Measurements from ENCODE around the gene PERM1. TPM values are rescaled to one million over a fixed set of nuclear protein-coding genes. Genes with fewer than 3 reads are reported as not detected.

PERM1 gene
- total RNA-seq, 2 experiments from 2014 or later, result not detected

DNA sequence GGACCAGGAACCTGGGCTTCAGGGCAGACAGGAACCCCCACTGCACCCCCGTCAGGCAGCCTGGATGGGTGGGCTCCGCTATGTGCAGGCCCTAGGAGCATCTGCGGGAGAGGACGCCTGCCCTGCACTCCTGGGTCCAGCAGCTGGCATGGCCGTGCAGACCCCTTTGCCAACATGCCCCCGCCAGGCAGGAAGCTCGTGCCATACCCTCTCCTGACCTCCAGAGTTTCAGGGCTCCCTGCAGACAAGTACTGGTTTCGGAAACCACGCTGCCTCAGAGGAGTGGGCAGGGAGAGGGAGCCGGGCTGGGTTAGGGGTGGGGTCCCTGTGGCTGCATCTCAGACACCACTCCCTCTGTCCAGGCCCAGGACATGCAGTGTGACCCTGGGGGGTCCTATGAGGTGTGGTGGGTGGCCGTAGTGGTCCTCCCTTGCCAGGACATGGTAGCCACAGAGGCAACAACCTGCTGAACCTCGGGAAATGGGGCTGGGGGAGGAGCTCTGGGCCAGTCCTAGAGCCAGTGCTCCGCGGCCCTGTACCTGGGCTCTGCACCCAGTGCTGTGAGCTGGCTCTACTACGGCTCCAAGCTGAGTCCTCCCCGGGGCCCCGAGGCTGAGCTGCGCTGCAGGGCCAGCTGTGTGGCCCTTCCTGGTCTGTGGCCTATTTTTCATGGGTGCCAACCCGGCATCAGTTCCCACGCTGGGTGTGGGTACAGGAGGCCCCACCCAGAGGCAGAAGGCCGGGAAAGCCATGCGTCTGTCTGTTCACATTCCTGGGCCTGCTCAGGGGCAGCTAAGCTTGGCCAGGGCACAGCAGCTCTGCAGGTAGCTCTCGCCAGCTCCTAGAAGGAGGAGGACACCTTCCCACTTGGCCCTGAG, 14.2 kb downstream of the PERM1 start:
- TF ChIP-seq, protein P1, sequence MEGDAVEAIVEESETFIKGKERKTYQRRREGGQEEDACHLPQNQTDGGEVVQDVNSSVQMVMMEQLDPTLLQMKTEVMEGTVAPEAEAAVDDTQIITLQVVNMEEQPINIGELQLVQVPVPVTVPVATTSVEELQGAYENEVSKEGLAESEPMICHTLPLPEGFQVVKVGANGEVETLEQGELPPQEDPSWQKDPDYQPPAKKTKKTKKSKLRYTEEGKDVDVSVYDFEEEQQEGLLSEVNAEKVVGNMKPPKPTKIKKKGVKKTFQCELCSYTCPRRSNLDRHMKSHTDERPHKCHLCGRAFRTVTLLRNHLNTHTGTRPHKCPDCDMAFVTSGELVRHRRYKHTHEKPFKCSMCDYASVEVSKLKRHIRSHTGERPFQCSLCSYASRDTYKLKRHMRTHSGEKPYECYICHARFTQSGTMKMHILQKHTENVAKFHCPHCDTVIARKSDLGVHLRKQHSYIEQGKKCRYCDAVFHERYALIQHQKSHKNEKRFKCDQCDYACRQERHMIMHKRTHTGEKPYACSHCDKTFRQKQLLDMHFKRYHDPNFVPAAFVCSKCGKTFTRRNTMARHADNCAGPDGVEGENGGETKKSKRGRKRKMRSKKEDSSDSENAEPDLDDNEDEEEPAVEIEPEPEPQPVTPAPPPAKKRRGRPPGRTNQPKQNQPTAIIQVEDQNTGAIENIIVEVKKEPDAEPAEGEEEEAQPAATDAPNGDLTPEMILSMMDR (IDR thresholded peaks at IDR 0.05), result no peak
- peaks cover 17% of the 10 kb centered on the region for H3K27me3 Mint-ChIP-seq
- no peaks in the 10 kb centered on the region for H3K36me3 Mint-ChIP-seq (ENCODE audit: low read depth)
- Histone ChIP-seq H3K27ac (ENCODE audit: low read depth in 1 of 2, low read length in 2 of 2) (no peak overlapping the region), H3K4me3 (ENCODE audit: low read length) (no peak overlapping the region), H3K27me3 (ENCODE audit: control insufficient read depth in 1 of 2, insufficient read depth in 2 of 2, low read length in 2 of 2) (peaks cover 15 to 16% of the 10 kb centered on the region in 2 experiments), H3K4me1 (ENCODE audit: insufficient read depth, low read length) (peaks cover 20% of the 10 kb centered on the region), H3K36me3 (ENCODE audit: insufficient read depth, low read length) (no peaks in the 10 kb centered on the region), H3K9me3 (ENCODE audit: control insufficient read depth in 1 of 2, insufficient read depth in 1 of 2, low read length in 2 of 2) (peaks cover 0 to 6% of the 10 kb centered on the region in 2 experiments)
- ChIA-PET POLR2A (interaction anchor here (0.9 to 1.1 kb wide), 2 partner anchors 9 to 98 kb away, joined by 3 to 6 read pairs; no protein-coding TSS in a partner anchor), CTCF (interaction anchor here (1.0 to 1.1 kb wide), 2 partner anchors 63 to 155 kb away, joined by 3 read pairs; no protein-coding TSS in a partner anchor)
- no peaks in the 10 kb centered on the region for H3K9me3 Mint-ChIP-seq
- ATAC-seq (ENCODE audit: poor library complexity) (no peak), DNase-seq (no peak)
- peak overlapping the region; percentile 45 for H3K4me3 Mint-ChIP-seq
- intact Hi-C loops (cut with DNase I, micrococcal nuclease), result no loop called here
- no peak overlapping the region for H3K27ac Mint-ChIP-seq
- no peaks in the 10 kb centered on the region for H3K4me1 Mint-ChIP-seq (ENCODE audit: low read depth)

DNA sequence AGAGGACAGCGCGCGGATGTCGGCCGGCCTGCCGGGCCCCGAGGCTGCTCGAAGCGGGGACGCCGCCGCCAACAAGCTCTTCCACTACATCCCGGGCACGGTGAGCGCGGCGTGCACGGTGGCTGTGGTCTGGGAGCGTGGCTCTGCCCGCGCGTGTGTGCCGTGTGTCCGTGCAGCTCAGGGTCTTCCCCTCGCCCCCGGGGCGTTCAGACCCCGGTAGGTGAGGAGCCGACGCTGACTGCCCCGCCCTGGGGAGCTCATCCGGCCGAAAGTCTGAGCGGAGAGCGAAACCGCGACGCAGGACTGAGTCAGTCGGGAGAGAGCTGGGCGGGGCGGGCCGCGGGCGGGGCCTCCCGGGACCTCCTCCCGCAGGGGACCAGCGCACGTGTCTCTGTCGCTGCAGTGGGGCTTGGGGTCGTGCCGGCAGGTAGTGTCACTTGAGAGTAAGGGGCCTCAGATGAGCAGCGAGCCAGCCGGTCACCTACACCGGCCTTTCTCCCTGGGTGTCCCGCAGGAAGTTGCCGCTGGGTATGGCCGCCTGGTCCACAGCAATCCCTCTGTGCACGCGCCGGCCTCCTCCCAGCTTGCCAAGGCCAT, 15.1 kb downstream of the PERM1 start:
- Histone ChIP-seq H3K9me3 (ENCODE audit: control insufficient read depth in 1 of 2, insufficient read depth in 1 of 2, low read length in 2 of 2) (peaks cover 0 to 6% of the 10 kb centered on the region in 2 experiments), H3K4me3 (ENCODE audit: low read length) (peak overlapping the region; percentile 67), H3K36me3 (ENCODE audit: insufficient read depth, low read length) (no peaks in the 10 kb centered on the region), H3K27me3 (ENCODE audit: control insufficient read depth in 1 of 2, insufficient read depth in 2 of 2, low read length in 2 of 2) (peaks cover 9 to 14% of the 10 kb centered on the region in 2 experiments), H3K27ac (ENCODE audit: low read depth in 1 of 2, low read length in 2 of 2) (no peak overlapping the region), H3K4me1 (ENCODE audit: insufficient read depth, low read length) (peaks cover 23% of the 10 kb centered on the region)
- Mint-ChIP-seq H3K27ac (no peak overlapping the region), H3K4me3 (peak overlapping the region; percentile 78), H3K36me3 (ENCODE audit: low read depth) (no peaks in the 10 kb centered on the region), H3K4me1 (ENCODE audit: low read depth) (no peaks in the 10 kb centered on the region), H3K27me3 (peaks cover 17% of the 10 kb centered on the region), H3K9me3 (no peaks in the 10 kb centered on the region)
- ATAC-seq (ENCODE audit: poor library complexity) (peak; percentile 93), DNase-seq (peak; percentile 50 to 93 (median 82))
- CTCF ChIA-PET, result interaction anchor here (0.8 to 1.2 kb wide), 5 partner anchors 26 to 156 kb away, joined by 3 to 4 read pairs (median 3); no protein-coding TSS in a partner anchor
- intact Hi-C loops (cut with DNase I, micrococcal nuclease), result no loop called here
- POLR2A ChIA-PET, result interaction anchor here (0.9 to 1.1 kb wide), 4 partner anchors 10 to 265 kb away, joined by 3 to 6 read pairs (median 4); partner anchors contain the start of gene B3GALT6
- TF ChIP-seq, protein P1 (IDR thresholded peaks at IDR 0.05), result no peak

DNA sequence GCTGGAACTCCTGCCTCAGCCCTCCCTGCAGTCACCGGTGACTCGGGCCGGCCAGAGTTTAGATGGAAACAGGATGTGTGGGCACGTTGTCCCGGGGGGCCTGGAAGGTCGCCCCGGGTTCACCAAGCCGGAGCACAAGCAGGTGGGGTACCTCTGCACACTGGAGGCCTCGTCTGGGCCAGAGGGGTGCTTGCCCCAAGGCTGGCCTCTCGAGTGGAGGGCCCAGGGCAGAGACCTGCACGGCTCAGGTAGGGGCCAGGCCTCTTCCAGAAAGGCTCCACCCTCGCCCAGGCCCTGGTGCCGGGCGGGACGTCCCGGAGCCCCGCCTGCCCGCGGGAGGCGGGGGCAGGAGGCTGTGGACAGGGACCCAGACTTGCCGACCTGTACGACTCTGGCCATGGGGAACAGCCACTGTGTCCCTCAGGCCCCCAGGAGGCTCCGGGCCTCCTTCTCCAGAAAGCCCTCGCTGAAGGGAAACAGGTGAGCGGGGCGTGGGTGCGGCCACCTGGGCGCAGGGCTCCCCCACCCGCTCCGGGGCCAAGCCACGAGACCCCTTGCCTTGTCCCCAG, 15.7 kb downstream of the PERM1 start, which contains the start of gene PLEKHN1:
PLEKHN1 (plus strand) TSS at position 348 of the 569 bp plus-strand sequence; CDS start at position 398, 50 bp downstream.
- Mint-ChIP-seq H3K36me3 (ENCODE audit: low read depth) (no peaks in the 10 kb centered on the region), H3K27me3 (peaks cover 17% of the 10 kb centered on the region), H3K4me1 (ENCODE audit: low read depth) (no peaks in the 10 kb centered on the region), H3K27ac (no peak within 1 kb of the TSS), H3K4me3 (peak within 1 kb of the TSS; percentile 78), H3K9me3 (no peaks in the 10 kb centered on the region)
- H3K4me1 ChIP-seq (ENCODE audit: insufficient read depth, low read length), result peaks cover 29% of the 10 kb centered on the region
- no peaks in the 10 kb centered on the region for H3K36me3 ChIP-seq (ENCODE audit: insufficient read depth, low read length)
- ATAC-seq (ENCODE audit: poor library complexity) (peak; percentile 22), DNase-seq (peak in 5 of 14 experiments; percentile 26 to 59 (median 44))
- no peak within 1 kb of the TSS for H3K27ac ChIP-seq (ENCODE audit: low read depth in 1 of 2, low read length in 2 of 2)
- H3K4me3 ChIP-seq (ENCODE audit: low read length), result peak within 1 kb of the TSS; percentile 67
- peaks cover 6 to 9% of the 10 kb centered on the region in 2 experiments for H3K27me3 ChIP-seq (ENCODE audit: control insufficient read depth in 1 of 2, insufficient read depth in 2 of 2, low read length in 2 of 2)
- CTCF ChIA-PET, result interaction anchor here (0.8 to 1.2 kb wide), 5 partner anchors 25 to 156 kb away, joined by 3 to 4 read pairs (median 3); no protein-coding TSS in a partner anchor
- POLR2A ChIA-PET, result interaction anchor here (1.0 to 1.1 kb wide), 3 partner anchors 97 to 266 kb away, joined by 3 to 6 read pairs (median 4); partner anchors contain the start of gene B3GALT6
- TF ChIP-seq, protein P1 (IDR thresholded peaks at IDR 0.05), result no peak
- intact Hi-C loops (cut with DNase I, micrococcal nuclease), result no loop called here
- H3K9me3 ChIP-seq (ENCODE audit: control insufficient read depth in 1 of 2, insufficient read depth in 1 of 2, low read length in 2 of 2), result peaks cover 0 to under 1% of the 10 kb centered on the region in 2 experiments
